Progenitor cell of endocrine pancreas (in vitro differentiated cells): Measurements from ENCODE around the gene XAB2. TPM values are rescaled to one million over a fixed set of nuclear protein-coding genes. Genes with fewer than 3 reads are reported as not detected.
"Not testable (repeated sequence)": the region's sequence is repeated elsewhere in the genome, so short reads cannot be mapped to it uniquely, and the experiment has no call there.

Experiments used
- DNase-seq: peaks from one replicate; pipeline ENCODE4 v3.0.0; 2021; ENCODE audit warnings: low spot score; ENCODE audit not compliant: unreplicated experiment
- H3K27ac Mint-ChIP-seq: 2 replicates; pipeline ENCODE4 v1.8.0; 2021; ENCODE audit warnings: mild to moderate bottlenecking, moderate library complexity, mixed read lengths
- H3K27me3 Mint-ChIP-seq: 2 replicates; pipeline ENCODE4 v1.8.0; 2021; ENCODE audit warnings: mixed read lengths
- H3K36me3 Mint-ChIP-seq: 2 replicates; pipeline ENCODE4 v1.8.0; 2022; ENCODE audit warnings: mixed read lengths; ENCODE audit not compliant: insufficient read depth
- H3K4me1 Mint-ChIP-seq: 2 replicates; pipeline ENCODE4 v1.8.0; 2021; ENCODE audit warnings: low read depth, mixed read lengths
- H3K4me3 Mint-ChIP-seq: 2 replicates; pipeline ENCODE4 v1.8.0; 2021; ENCODE audit warnings: low read depth, mild to moderate bottlenecking, moderate library complexity, mixed read lengths
- H3K9me3 Mint-ChIP-seq: 2 replicates; pipeline ENCODE4 v1.8.0; 2021; ENCODE audit warnings: low read depth, mixed read lengths
- CTCF ChIP-seq: fragments of 200-600 bp; sonication (generic); IDR thresholded peaks from one replicate; pipeline ENCODE4 v1.5.0; 2021; ENCODE audit warnings: antibody characterized with exemption, mild to moderate bottlenecking; ENCODE audit not compliant: unreplicated experiment
- total RNA-seq: library from RNA; stranded (reverse); gene quantifications from 2 replicates; pipeline ENCODE4 v1.2.1, GENCODE V29; 2021

The XAB2 gene
- total RNA-seq, 1 donor from 2014 or later: 40.3 TPM

GRCh38 chr19:7645163-7645562, 15.8 kb upstream of the XAB2 start:
- TF ChIP-seq CTCF: no peak
- Mint-ChIP-seq H3K27ac (no peak overlapping the region), H3K9me3 (no peaks in the 10 kb centered on the region), H3K4me1 (no peaks in the 10 kb centered on the region), H3K27me3 (no peaks in the 10 kb centered on the region), H3K4me3 (no peak overlapping the region), H3K36me3 (peaks cover 3% of the 10 kb centered on the region)
- no peak for DNase-seq

- DNase-seq: no peak
- H3K27ac Mint-ChIP-seq: no peak overlapping the region
- TF ChIP-seq CTCF: no peak
- H3K4me1 Mint-ChIP-seq: no peaks in the 10 kb centered on the region
- no peak overlapping the region for H3K4me3 Mint-ChIP-seq
- H3K27me3 Mint-ChIP-seq: no peaks in the 10 kb centered on the region
- H3K9me3 Mint-ChIP-seq: no peaks in the 10 kb centered on the region
- H3K36me3 Mint-ChIP-seq: peaks cover 6% of the 10 kb centered on the region
Observed at GRCh38 chr19:7644550-7644877, 15.2 kb upstream of the XAB2 start.

GRCh38 chr19:7643629-7644549, 14.5 kb upstream of the XAB2 start:
- not testable (repeated sequence) for H3K4me1 Mint-ChIP-seq, H3K9me3 Mint-ChIP-seq, DNase-seq, H3K27me3 Mint-ChIP-seq, H3K4me3 Mint-ChIP-seq, H3K36me3 Mint-ChIP-seq, H3K27ac Mint-ChIP-seq

GRCh38 chr19:7643031-7643415, 13.7 kb upstream of the XAB2 start:
- no peak overlapping the region for H3K4me3 Mint-ChIP-seq
- H3K27me3 Mint-ChIP-seq: no peaks in the 10 kb centered on the region
- no peak for DNase-seq
- H3K27ac Mint-ChIP-seq: no peak overlapping the region
- H3K9me3 Mint-ChIP-seq: no peaks in the 10 kb centered on the region
- no peaks in the 10 kb centered on the region for H3K4me1 Mint-ChIP-seq
- no peak for TF ChIP-seq CTCF
- peaks cover 6% of the 10 kb centered on the region for H3K36me3 Mint-ChIP-seq

GRCh38 chr19:7642295-7643030, 13.1 kb upstream of the XAB2 start:
- DNase-seq: no peak
- no peaks in the 10 kb centered on the region for H3K27me3 Mint-ChIP-seq
- no peaks in the 10 kb centered on the region for H3K9me3 Mint-ChIP-seq
- no peak overlapping the region for H3K4me3 Mint-ChIP-seq
- H3K4me1 Mint-ChIP-seq: no peaks in the 10 kb centered on the region
- no peak overlapping the region for H3K27ac Mint-ChIP-seq
- TF ChIP-seq CTCF: no peak
- H3K36me3 Mint-ChIP-seq: peaks cover 6% of the 10 kb centered on the region
